AG04449 (cell line): ENCODE results near the gene AP1M1.

ENCODE experiments used
- CTCF ChIA-PET: fragments of 350-600 bp; formaldehyde crosslinking; extraction: SDS; loops from one replicate; lab custom pipeline; 2021; ENCODE audit warnings: antibody characterized with exemption; lab: Yijun Ruan, JAX
- POLR2A ChIA-PET: fragments of 400-600, 350-600 bp; formaldehyde crosslinking; extraction: SDS; loops from one replicate; lab custom pipeline; 2020; ENCODE audit warnings: antibody characterized with exemption, inconsistent platforms; lab: Yijun Ruan, JAX
- DNase-seq: peaks from one replicate; pipeline ENCODE4 v3.0.0-alpha.2; 2010; ENCODE audit warnings: low read depth, low spot score
- H3K4me3 ChIP-seq: 2 replicates; pipeline ENCODE4 v1.5.1; 2011; ENCODE audit warnings: low read depth, mild to moderate bottlenecking, control low read depth, low read length
- TF ChIP-seq, protein P1 (sequence below): IDR thresholded peaks from one replicate; pipeline ENCODE4 v1.5.1; 2011; ENCODE audit warnings: mild to moderate bottlenecking, moderate library complexity, low read length, control low read depth, inconsistent platforms; ENCODE audit not compliant: insufficient read depth; ENCODE audit errors: missing control alignments

AP1M1 gene

GRCh38 chr19:16285769-16286498, 88.2 kb downstream of the AP1M1 start:
- ChIA-PET POLR2A (no interaction called here), CTCF (interaction anchor here (0.9 kb wide), 1 partner anchor 97 kb away, joined by 3 read pairs; no protein-coding TSS in a partner anchor)
- DNase-seq: no peak
- TF ChIP-seq, protein P1, sequence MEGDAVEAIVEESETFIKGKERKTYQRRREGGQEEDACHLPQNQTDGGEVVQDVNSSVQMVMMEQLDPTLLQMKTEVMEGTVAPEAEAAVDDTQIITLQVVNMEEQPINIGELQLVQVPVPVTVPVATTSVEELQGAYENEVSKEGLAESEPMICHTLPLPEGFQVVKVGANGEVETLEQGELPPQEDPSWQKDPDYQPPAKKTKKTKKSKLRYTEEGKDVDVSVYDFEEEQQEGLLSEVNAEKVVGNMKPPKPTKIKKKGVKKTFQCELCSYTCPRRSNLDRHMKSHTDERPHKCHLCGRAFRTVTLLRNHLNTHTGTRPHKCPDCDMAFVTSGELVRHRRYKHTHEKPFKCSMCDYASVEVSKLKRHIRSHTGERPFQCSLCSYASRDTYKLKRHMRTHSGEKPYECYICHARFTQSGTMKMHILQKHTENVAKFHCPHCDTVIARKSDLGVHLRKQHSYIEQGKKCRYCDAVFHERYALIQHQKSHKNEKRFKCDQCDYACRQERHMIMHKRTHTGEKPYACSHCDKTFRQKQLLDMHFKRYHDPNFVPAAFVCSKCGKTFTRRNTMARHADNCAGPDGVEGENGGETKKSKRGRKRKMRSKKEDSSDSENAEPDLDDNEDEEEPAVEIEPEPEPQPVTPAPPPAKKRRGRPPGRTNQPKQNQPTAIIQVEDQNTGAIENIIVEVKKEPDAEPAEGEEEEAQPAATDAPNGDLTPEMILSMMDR: no peak
- H3K4me3 ChIP-seq: no peak overlapping the region

GRCh38 chr19:16288544-16288943, 90.8 kb downstream of the AP1M1 start:
- no peak overlapping the region for H3K4me3 ChIP-seq
- ChIA-PET POLR2A (no interaction called here), CTCF (interaction anchor here (0.9 kb wide), 1 partner anchor 35 kb away, joined by 3 read pairs; no protein-coding TSS in a partner anchor)
- DNase-seq: no peak
- TF ChIP-seq, protein P1: no peak

DNA sequence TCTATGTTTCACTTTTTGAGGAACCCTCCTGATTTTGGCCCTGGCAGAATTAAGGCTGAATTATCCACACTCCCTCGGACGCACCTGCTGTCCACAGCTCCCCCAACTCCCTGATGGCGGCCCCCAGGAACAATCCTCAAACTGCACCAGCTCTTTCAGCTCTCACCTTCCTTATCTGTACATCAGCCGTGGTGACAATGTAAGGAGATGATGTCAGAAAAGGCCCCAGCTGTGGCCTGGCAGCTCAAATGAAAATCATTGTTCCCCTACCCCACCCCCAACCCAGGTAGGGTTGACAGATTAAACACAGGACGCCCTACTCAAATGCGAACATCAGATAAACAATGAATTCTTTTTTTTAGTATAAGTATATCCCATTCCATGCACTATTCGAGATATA, 91.9 kb downstream of the AP1M1 start:
- DNase-seq: no peak
- POLR2A ChIA-PET: no interaction called here
- no peak overlapping the region for H3K4me3 ChIP-seq
- CTCF ChIA-PET: interaction anchor here (0.9 kb wide), 1 partner anchor 36 kb away, joined by 3 read pairs; no protein-coding TSS in a partner anchor
- TF ChIP-seq, protein P1: no peak

GRCh38 chr19:16290692-16291091, 93.0 kb downstream of the AP1M1 start:
- POLR2A ChIA-PET: no interaction called here
- TF ChIP-seq, protein P1: no peak
- CTCF ChIA-PET: no interaction called here
- no peak overlapping the region for H3K4me3 ChIP-seq
- DNase-seq: no peak

DNA sequence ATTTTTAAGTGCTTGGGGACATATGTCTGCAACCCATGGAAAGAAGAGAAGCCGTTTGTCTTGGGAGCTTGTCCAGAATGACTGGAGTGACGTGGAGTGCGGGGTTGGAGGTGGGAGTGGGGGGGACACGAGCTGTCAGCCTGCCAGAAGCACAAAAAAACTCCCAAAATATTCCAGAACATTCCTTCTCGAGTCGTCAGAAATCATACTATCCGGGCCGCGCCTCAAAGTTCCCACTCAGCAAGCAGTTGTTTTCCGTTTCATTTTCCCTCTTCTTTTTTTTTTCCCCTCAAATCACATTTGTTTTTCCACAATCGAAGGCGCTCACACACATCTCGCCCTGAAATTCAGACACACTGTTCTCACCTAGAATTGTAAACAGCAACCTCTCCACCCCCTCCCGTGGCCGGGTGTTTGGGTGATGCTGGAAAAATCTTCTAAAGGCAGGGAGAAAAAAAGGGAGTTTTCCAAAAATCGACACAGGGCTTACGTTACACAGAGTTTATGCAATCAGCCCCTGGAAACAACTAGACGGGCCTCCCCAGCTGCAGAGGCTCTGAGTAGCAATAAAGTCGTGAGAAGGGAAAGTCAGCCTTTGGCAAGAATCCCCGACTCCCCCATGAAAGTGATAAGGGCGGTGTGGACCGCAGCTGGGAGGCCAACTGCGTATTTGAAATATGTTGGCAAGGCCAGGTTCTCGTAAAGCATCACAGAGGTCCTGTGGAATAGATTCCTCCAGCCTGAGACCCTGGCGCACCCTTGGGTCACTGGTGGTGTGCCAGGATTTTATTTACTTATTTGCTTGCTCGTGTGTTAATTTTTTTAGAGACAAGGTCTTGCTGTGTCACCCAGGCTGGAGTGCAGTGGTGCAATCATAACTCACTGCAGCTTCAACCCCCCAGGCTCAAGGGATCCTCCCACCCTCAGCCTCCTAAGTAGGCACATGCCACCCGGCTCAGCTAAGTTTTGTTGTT, 95.7 kb downstream of the AP1M1 start:
- H3K4me3 ChIP-seq: peak overlapping the region; percentile 15
- ChIA-PET CTCF (interaction anchor here (0.7 to 1.2 kb wide), 3 partner anchors 46 to 90 kb away, joined by 3 to 4 read pairs (median 3); no protein-coding TSS in a partner anchor), POLR2A (interaction anchor here (3.3 kb wide), 1 partner anchor 31 kb away, joined by 19 read pairs; the partner anchor contains the start of gene KLF2)
- DNase-seq: peak; percentile 77
- TF ChIP-seq, protein P1: no peak
